Thyroid gland (tissue), 4 donors: ENCODE data around the gene TAF3.

Experiments
- POLR2A ChIP-seq, 2 donors: fragments of 450-650 bp; IDR thresholded peaks; one replicate each; pipeline ENCODE4 v1.6.1; 2017; ENCODE audit warnings: antibody characterized with exemption in 2 of 2, mild to moderate bottlenecking in 2 of 2, moderate library complexity in 1 of 2
- TF ChIP-seq, protein P1 (sequence below), 6 experiments: fragments of 200-600 bp in 3 of 6; fragments of 450-650 bp in 3 of 6; sonication (generic) in 3 of 6; IDR thresholded peaks; one replicate each; pipeline ENCODE4 v1.5.1; 2016 to 2019; ENCODE audit warnings: antibody characterized with exemption in 6 of 6, mild to moderate bottlenecking in 2 of 6, inconsistent platforms in 1 of 6, moderate library complexity in 1 of 6

DNA sequence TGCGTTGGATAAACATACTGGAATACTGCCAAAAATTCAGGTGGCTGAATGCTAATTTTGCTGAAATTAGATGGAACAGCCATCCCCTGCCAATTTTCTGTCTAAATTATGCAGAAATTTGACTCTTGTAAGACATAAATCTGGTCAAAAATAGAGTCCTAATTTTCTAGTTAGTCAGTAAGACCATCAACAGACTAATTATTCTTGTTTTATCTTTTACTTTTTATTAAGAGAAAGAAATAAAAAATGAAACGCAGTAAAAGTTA, 125.8 kb downstream of the TAF3 start:
- TF ChIP-seq, protein P1, sequence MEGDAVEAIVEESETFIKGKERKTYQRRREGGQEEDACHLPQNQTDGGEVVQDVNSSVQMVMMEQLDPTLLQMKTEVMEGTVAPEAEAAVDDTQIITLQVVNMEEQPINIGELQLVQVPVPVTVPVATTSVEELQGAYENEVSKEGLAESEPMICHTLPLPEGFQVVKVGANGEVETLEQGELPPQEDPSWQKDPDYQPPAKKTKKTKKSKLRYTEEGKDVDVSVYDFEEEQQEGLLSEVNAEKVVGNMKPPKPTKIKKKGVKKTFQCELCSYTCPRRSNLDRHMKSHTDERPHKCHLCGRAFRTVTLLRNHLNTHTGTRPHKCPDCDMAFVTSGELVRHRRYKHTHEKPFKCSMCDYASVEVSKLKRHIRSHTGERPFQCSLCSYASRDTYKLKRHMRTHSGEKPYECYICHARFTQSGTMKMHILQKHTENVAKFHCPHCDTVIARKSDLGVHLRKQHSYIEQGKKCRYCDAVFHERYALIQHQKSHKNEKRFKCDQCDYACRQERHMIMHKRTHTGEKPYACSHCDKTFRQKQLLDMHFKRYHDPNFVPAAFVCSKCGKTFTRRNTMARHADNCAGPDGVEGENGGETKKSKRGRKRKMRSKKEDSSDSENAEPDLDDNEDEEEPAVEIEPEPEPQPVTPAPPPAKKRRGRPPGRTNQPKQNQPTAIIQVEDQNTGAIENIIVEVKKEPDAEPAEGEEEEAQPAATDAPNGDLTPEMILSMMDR (IDR thresholded peaks at IDR 0.05): no peak
- no peak for TF ChIP-seq POLR2A (IDR thresholded peaks at IDR 0.05)
